KOPT-K1 (cell line): ENCODE measurements around the gene TMEM132A.
"Not testable (repeated sequence)": the region's sequence is repeated elsewhere in the genome, so short reads cannot be mapped to it uniquely, and the experiment has no call there.

ENCODE experiments used
- H3K27ac ChIP-seq: fragments of 200-600 bp; sonication (generic); 2 replicates; pipeline ENCODE4 v1.5.1; 2016; ENCODE audit warnings: antibody characterized with exemption, mild to moderate bottlenecking, low read depth, low read length; ENCODE audit not compliant: poor library complexity, severe bottlenecking
- H3K36me3 ChIP-seq: fragments of 200-600 bp; sonication (generic); 2 replicates; pipeline ENCODE4 v1.5.1; 2017; ENCODE audit warnings: antibody characterized with exemption, mild to moderate bottlenecking, low read length, moderate library complexity; ENCODE audit not compliant: insufficient read depth
- H3K9me3 ChIP-seq: fragments of 200-600 bp; sonication (generic); 2 replicates; pipeline ENCODE4 v1.5.1; 2017; ENCODE audit warnings: antibody characterized with exemption, low read length, mild to moderate bottlenecking; ENCODE audit not compliant: insufficient read depth, poor library complexity, severe bottlenecking

Gene TMEM132A

DNA sequence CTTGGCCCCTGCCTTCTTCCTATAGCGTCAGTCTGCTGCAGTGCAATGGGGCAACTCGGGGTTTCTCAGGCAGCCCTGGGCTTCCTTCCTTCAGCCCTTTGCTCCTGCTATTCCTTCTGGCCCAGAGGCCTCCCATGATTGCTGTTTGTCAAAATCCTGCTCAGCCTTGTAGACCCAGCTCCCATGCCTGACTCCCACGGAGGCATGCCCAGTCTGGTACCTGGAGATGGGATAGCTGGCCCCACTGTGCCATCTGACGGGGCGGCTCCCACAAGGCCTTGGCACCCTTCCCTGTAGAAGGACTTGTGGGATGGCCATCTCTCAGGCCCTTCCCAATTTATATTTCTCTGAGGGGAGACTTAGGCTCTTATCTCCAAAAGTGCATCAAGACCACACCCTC, 46.6 kb downstream of the TMEM132A start:
- Histone ChIP-seq H3K9me3 (peaks cover 5% of the 10 kb centered on the region), H3K36me3 (no peaks in the 10 kb centered on the region), H3K27ac (peak overlapping the region; percentile 92)

DNA sequence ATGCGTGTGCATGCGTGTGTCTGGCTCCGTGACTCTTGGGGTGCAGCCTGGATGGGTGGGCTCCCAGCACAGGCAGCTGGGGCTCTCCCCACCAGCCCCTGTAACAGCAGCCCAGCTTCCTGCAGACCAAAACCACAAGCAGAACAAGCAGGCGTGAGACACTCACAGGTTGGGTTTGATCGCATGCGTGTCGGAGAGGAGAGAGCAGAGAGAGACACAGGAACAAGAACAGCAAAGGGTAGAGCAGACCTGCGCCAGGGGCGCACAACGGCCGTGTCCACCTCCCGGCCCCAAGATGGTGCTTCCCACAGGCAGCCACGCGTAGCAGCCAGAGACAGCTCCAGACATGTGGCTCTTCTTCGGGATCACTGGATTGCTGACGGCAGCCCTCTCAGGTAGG, 47.3 kb downstream of the TMEM132A start, which contains the start of gene CD6:
Gene CD6, plus strand, starts transcription at position 161 of the 400 bp plus-strand sequence. Its CDS starts 186 bp downstream, at position 347.
- peaks cover 5% of the 10 kb centered on the region for H3K9me3 ChIP-seq
- H3K36me3 ChIP-seq, result 0 out of 2 replicates have a peak, but pooled peaks cover 2% of the 10 kb centered on the region
- peak within 1 kb of the TSS; percentile 92 for H3K27ac ChIP-seq

DNA sequence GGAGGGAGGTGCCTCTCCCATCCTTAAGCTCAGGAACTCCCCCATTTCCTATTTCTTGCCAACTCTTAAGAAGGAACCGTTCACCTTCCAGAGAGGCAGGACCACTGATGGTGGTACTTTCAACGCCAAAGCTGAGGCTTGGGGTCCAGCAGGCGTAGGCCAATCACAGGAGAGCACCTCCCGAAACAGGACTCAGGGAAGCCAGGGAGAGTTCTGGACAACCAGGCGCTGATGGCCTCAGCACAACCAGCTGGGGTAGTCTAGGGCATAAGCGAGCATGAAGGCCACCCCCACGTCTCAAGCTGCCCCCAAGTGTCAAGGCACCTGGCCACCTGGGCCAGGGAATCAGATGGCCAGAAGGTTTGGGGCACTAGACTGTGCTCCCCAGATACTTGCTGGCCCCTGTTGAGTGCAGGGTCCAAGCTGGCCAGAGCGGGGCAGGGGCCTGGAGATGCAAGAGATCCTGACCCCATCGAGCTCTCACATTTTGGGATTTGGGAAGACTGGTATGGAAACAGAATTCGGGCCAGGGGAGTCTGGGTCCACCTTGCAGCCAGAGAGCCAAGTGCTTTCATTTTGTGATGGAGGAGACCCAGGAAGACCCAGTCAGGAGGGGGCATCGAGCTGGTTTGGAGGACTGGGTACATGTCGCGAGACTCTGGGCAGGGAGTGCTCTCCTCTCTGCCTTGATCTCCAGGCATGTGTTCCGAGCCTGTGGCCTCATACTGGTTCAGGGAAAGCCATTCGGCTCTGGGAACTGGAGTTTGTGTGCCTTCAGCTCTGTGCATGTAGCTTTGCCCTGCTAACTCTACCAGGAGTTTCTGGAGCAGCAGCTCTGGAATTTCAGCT, 48.1 kb downstream of the TMEM132A start:
- peak overlapping the region; percentile 92 for H3K27ac ChIP-seq
- peaks cover 5% of the 10 kb centered on the region for H3K9me3 ChIP-seq
- H3K36me3 ChIP-seq, result peaks cover 5% of the 10 kb centered on the region; the same call in 1 of the 2 replicates

DNA sequence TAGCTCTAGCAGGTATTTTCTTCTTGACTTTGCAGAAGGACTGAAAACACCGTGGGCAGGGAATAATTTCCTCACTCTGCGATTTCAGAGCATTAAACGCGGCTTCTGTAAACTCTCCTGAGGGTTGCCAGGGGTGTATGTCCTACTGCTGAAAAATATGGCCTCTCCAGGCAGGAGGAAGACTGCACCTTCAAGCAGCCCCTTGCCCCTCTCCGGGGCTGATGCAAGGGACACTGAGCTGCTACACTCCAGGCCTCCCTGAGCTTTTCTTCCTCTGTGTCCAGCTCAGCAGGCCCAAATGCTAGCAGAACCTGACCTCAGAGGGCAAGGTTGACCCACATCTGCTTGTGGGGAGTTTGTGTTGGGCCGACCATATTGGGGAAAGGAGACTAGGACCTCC, 49.4 kb downstream of the TMEM132A start:
- peaks cover 12% of the 10 kb centered on the region; the same call in 1 of the 2 replicates for H3K36me3 ChIP-seq
- H3K27ac ChIP-seq, result peak overlapping the region; percentile 92
- no peaks in the 10 kb centered on the region for H3K9me3 ChIP-seq

DNA sequence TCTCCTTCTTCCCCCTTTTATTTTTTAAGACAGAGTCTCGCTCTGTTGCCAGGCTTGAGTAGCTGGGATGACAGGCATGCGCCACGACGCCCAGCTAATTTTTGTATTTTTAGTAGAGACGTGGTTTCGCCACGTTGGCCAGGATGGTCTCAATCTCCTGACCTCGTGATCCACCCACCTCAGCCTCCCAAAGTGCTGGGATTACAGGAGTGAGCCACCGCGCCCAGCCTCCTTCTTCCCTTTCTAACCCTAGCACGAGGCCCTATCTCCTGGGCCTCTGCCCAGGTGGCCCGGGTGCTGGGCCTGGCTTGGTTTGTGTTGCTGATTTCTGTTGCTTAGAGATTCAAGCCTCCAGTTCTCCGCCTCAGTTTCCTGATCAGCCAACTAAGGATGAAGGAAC, 50.1 kb downstream of the TMEM132A start:
- peaks cover 17% of the 10 kb centered on the region; the same call in 1 of the 2 replicates for H3K36me3 ChIP-seq
- H3K9me3 ChIP-seq, result not testable (repeated sequence)
- H3K27ac ChIP-seq, result peak overlapping the region; percentile 92

DNA sequence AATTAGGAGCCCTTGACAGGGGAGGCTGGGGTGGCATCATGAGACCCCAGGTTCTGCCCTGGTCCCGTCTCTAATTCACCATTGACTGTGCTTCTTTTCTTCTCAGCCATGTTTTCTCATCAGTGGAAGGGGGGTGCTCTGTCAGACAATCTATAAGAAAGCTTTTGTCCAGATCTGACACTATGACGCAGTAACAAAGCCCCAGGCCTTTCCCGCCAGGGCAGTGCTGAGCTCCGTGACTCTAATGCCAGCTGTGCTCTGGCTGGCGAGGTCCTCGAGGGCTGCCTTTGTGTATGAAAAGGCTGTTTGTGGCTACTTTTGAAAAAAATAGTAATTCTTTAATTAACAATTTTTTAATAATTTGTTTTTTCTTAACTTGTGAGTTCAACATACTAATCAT, 50.5 kb downstream of the TMEM132A start:
- no peaks in the 10 kb centered on the region for H3K9me3 ChIP-seq
- peak overlapping the region; percentile 92 for H3K27ac ChIP-seq
- H3K36me3 ChIP-seq, result peaks cover 21% of the 10 kb centered on the region; the same call in 1 of the 2 replicates

DNA sequence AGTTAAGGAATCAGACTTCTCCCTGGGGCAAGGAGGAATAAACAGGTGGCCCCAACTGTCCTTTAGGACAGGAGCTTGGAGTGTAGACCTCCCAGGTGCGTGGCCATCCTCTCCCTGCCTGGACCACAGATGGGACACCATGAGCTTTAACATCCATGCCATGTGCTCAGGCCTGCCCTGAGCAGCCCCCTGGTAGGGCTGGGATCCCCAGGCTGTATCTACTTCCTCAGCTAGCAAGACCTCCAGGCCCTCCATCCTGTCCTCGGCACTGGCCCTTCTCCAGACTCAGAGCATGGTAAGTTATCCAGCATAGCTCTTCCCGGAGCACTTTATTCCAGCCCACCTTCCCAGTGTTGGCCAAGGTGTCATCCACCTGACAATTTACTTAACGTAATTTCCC, 53.0 kb downstream of the TMEM132A start:
- H3K9me3 ChIP-seq, result no peaks in the 10 kb centered on the region
- H3K27ac ChIP-seq, result no peak overlapping the region
- H3K36me3 ChIP-seq, result peaks cover 36% of the 10 kb centered on the region

DNA sequence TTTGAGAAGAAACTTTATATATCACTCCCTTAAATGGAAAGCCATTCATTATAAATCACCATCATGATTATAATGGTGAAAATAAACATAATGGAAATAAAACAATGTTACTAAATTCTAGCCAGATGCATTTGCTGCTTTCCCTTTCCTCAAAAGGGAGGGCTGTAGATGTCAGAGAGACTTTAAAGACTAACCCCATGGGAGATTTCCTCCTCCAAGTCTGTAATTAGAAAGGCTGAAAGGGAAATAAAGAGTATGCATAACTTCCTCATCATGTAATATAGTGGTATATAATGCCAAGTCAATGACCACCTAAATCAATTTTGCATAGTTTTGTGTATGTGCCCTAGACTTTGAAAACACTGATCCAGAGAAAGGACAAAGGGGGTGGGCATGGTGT, 53.6 kb downstream of the TMEM132A start:
- Histone ChIP-seq H3K27ac (no peak overlapping the region), H3K9me3 (no peaks in the 10 kb centered on the region), H3K36me3 (peaks cover 39% of the 10 kb centered on the region)

DNA sequence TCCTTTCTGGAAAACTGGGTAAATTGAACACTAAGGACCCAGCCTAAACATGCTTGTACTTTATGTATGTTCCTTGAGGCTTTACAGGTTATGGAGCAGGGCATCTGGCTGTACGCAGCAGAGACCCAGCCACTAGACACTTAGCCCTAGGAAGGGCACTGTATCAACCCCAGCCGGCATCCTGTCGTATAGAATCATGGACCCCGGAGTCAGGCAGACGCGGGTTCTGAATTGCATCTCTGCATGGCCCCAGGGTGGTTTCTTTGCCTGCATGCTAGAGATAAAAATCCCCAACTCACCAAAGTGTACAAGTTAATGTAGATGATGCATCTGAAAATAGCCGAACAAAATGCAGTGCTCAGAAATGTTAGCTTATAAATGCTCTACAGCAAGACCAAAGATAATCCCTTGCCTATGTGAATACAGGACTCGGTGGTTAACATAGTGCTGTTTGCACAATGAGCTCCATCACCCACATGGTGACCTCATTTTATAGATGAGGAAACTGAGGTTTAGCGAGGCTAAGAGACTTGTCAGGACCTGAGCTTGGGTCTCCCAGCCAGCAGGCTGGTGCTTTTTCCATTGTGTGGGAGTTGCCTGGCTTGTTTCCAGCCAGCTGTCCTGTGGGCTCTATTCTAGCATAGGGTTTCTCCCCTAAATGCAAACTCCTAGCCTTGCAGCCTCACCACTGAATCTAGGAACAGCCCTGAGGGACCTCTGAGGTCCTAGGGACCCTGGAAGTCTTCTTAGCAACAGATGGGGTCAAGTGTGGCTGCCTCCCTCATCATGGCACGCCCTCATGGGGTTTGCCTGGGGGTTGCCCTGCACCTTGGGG, 54.5 kb downstream of the TMEM132A start:
- Histone ChIP-seq H3K9me3 (no peaks in the 10 kb centered on the region), H3K27ac (peak overlapping the region; percentile 25), H3K36me3 (peaks cover 39% of the 10 kb centered on the region)

DNA sequence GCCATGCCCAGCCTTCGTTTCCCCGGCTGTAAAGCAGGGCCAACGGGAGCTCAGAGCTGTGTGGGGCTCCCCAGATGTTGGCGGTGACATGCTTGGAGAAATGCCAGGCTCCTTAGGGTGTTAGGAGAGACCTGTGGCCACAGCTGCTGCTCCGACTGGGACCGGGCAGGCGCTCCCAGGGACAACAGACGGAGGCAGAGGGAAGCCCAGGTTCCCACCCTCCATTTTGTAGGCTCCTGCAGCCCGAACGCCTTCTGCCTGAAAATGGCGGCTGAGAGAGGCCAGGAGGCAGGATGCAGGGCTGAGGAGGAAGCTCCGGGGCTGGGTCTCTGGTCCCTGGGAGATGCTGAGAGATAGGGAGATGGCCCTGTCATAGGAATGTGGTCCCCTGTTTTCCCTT, 57.3 kb downstream of the TMEM132A start:
- Histone ChIP-seq H3K27ac (no peak overlapping the region), H3K9me3 (no peaks in the 10 kb centered on the region), H3K36me3 (peaks cover 37% of the 10 kb centered on the region)

DNA sequence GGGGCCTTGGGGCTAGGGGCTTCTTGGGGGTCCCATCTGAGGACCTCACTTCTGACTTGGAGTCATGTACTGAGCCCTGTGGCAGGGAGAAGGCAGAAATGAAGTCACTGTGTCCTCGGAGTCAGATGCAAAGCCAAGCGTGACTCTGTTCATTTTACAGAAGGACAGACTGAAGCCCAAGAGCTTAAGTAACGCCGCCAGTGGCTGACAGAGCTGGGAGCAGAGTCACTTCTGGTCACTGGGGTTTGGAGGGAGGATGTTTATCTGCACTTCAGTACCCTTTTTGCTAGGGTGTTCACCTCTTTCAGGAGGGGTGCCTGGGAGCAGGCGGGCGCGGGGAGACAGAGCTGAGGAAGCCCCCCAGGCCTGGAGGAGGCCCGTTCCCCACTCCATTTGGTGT, 57.9 kb downstream of the TMEM132A start:
- Histone ChIP-seq H3K9me3 (no peaks in the 10 kb centered on the region), H3K36me3 (peaks cover 34% of the 10 kb centered on the region), H3K27ac (no peak overlapping the region)

DNA sequence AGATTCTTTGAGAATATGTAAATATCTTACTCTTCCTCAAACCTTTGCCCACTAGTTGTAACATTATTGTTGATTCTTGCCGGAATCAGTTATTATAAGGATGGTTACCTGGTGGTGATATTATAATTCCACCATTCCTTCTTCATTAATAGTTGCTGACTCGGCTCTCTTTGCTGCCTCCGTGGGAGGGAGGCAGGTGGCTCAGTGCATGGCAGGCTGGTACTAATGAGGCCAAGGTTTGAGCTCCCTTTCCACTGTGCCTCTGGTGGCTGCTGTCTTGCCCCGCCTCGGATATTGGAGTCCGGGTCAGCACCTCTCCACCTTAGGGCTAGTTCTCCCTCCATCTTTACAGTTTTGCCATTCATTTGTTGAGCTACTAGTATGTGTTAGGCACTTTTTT, 59.9 kb downstream of the TMEM132A start:
- no peaks in the 10 kb centered on the region for H3K9me3 ChIP-seq
- peaks cover 39% of the 10 kb centered on the region for H3K36me3 ChIP-seq
- H3K27ac ChIP-seq, result no peak overlapping the region

DNA sequence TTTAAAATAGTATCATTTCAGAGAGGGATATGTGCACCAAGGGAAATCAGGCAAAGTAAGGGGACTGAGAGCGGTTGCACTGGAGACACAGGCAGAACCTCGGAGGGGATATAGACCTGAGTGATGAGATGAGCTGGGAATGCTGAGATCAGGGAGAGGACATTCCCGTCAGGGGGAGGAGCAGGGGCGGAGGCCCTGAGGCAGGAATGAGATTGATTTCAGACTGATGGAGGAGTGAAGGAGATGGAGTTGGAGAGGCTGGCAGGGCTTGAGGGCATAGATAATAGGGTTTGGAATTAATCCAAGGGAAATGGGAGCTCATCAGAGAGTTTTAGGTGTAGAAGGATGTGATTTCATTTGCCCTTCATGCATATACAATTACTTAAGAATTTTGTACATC, 60.4 kb downstream of the TMEM132A start:
- no peaks in the 10 kb centered on the region for H3K9me3 ChIP-seq
- H3K27ac ChIP-seq, result no peak overlapping the region
- H3K36me3 ChIP-seq, result peaks cover 39% of the 10 kb centered on the region

DNA sequence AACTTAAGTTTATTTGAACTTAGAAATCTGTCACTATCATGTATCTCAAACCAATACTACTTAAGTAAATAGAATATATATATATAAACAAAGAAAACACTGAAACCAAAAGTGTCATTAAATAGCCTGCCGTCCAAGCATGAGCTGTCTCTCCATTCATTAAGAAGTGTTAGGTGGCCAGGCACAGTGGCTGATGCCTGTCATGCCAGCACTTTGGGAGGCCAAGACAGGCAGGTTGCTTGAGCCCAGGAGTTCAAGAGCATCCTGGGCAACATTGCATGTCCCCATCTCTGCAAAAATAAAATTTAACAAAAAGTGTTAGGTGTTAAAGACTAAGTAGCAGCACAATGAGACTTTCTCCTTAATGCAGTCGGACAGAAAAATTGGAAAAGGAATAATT, 61.2 kb downstream of the TMEM132A start:
- H3K36me3 ChIP-seq, result peaks cover 32% of the 10 kb centered on the region
- peak overlapping the region; percentile 73 for H3K27ac ChIP-seq
- no peaks in the 10 kb centered on the region for H3K9me3 ChIP-seq
